DOHH2 (cell line): ENCODE results near the gene KIR2DL3.

Experiments
- H3F3A ChIP-seq: fragments of 200-600 bp; sonication (generic), shearing (Covaris generic); 2 replicates; pipeline ENCODE4 v1.6.0; 2016; ENCODE audit warnings: antibody characterized with exemption, mild to moderate bottlenecking; ENCODE audit not compliant: control insufficient read depth, insufficient read depth
- H3K27ac ChIP-seq: fragments of 200-600 bp; sonication (generic); 2 replicates; pipeline ENCODE4 v1.5.1; 2014; ENCODE audit warnings: low read depth, mild to moderate bottlenecking, low read length, moderate library complexity
- H3K27me3 ChIP-seq: fragments of 200-600 bp; sonication (generic); 2 replicates; pipeline ENCODE4 v1.6.1; 2014; ENCODE audit warnings: mild to moderate bottlenecking, low read length, mixed read lengths; ENCODE audit not compliant: control insufficient read depth
- H3K36me3 ChIP-seq: fragments of 200-600 bp; sonication (generic); 2 replicates; pipeline ENCODE4 v1.6.1; 2014; ENCODE audit warnings: mild to moderate bottlenecking, low read length, moderate library complexity, mixed read lengths; ENCODE audit not compliant: control insufficient read depth
- H3K4me1 ChIP-seq: fragments of 200-600 bp; sonication (generic); 2 replicates; pipeline ENCODE4 v1.6.1; 2014; ENCODE audit warnings: mild to moderate bottlenecking, low read length, mixed read lengths; ENCODE audit not compliant: control insufficient read depth
- H3K4me2 ChIP-seq: fragments of 200-600 bp; sonication (generic); 2 replicates; pipeline ENCODE4 v1.6.0; 2014; ENCODE audit warnings: mild to moderate bottlenecking, low read length, moderate library complexity
- H3K4me3 ChIP-seq: fragments of 200-600 bp; sonication (generic); 2 replicates; pipeline ENCODE4 v1.5.1; 2014; ENCODE audit warnings: mild to moderate bottlenecking, low read length, mixed read lengths
- H3K79me2 ChIP-seq: fragments of 200-600 bp; sonication (generic); 2 replicates; pipeline ENCODE4 v1.6.1; 2014; ENCODE audit warnings: mild to moderate bottlenecking, low read length, mixed read lengths; ENCODE audit not compliant: control insufficient read depth
- H3K9me2 ChIP-seq: fragments of 200-600 bp; sonication (generic); replicated peaks from 2 replicates; pipeline ENCODE4 v1.6.1; 2014; ENCODE audit warnings: mild to moderate bottlenecking, low read length, mixed read lengths; ENCODE audit not compliant: control insufficient read depth
- H3K9me3 ChIP-seq: fragments of 200-600 bp; sonication (generic); 2 replicates; pipeline ENCODE4 v1.6.1; 2014; ENCODE audit warnings: antibody characterized with exemption, low read length, mixed read lengths; ENCODE audit not compliant: control insufficient read depth, insufficient read depth
- H4K20me1 ChIP-seq: fragments of 200-600 bp; sonication (generic); 2 replicates; pipeline ENCODE4 v1.6.0; 2014; ENCODE audit warnings: low read depth, mild to moderate bottlenecking, antibody characterized with exemption, low read length, moderate library complexity; ENCODE audit not compliant: control insufficient read depth, insufficient read depth
- CTCF ChIP-seq: fragments of 200-600 bp; sonication (generic); IDR thresholded peaks from one replicate; pipeline ENCODE4 v1.5.1; 2014; ENCODE audit warnings: antibody characterized with exemption, mild to moderate bottlenecking, low read depth, low read length; ENCODE audit not compliant: poor library complexity, severe bottlenecking
- EZH2phosphoT487 ChIP-seq: fragments of 200-600 bp; sonication (generic); IDR thresholded peaks from 2 replicates; pipeline ENCODE4 v1.6.1; 2017; ENCODE audit warnings: borderline replicate concordance, mild to moderate bottlenecking, antibody characterized with exemption, low read length, moderate library complexity, mixed read lengths

The KIR2DL3 gene

GRCh38 chr19:54790711-54791110 is 52.4 kb downstream of the KIR2DL3 start:
- H3K27ac ChIP-seq = no peak overlapping the region
- H3K36me3 ChIP-seq = no peaks in the 10 kb centered on the region
- H3K4me2 ChIP-seq = no peak overlapping the region
- H3K4me3 ChIP-seq = no peak overlapping the region
- TF ChIP-seq CTCF = no peak
- TF ChIP-seq EZH2phosphoT487 = no peak
- no peaks in the 10 kb centered on the region for H3F3A ChIP-seq
- no peaks in the 10 kb centered on the region for H3K9me2 ChIP-seq
- H3K9me3 ChIP-seq = no peaks in the 10 kb centered on the region
- H3K79me2 ChIP-seq = no peaks in the 10 kb centered on the region
- H3K4me1 ChIP-seq = peaks cover 8% of the 10 kb centered on the region
- H4K20me1 ChIP-seq = no peaks in the 10 kb centered on the region
- H3K27me3 ChIP-seq = peaks cover 11% of the 10 kb centered on the region

GRCh38 chr19:54791476-54791875 is 53.2 kb downstream of the KIR2DL3 start:
- Histone ChIP-seq H3K27me3 (peaks cover 11% of the 10 kb centered on the region), H3K27ac (no peak overlapping the region), H3K36me3 (no peaks in the 10 kb centered on the region), H3K4me1 (peaks cover 14% of the 10 kb centered on the region), H4K20me1 (no peaks in the 10 kb centered on the region), H3K9me2 (no peaks in the 10 kb centered on the region), H3K9me3 (no peaks in the 10 kb centered on the region), H3K79me2 (no peaks in the 10 kb centered on the region), H3K4me3 (no peak overlapping the region), H3F3A (no peaks in the 10 kb centered on the region), H3K4me2 (no peak overlapping the region)
- no peak for TF ChIP-seq CTCF
- no peak for TF ChIP-seq EZH2phosphoT487

- H3K27me3 ChIP-seq = peaks cover 14% of the 10 kb centered on the region
- peaks cover 14% of the 10 kb centered on the region for H3K4me1 ChIP-seq
- no peaks in the 10 kb centered on the region for H3K9me2 ChIP-seq
- H3K36me3 ChIP-seq = no peaks in the 10 kb centered on the region
- peak overlapping the region; percentile 32 for H3K4me2 ChIP-seq
- no peaks in the 10 kb centered on the region for H3K79me2 ChIP-seq
- H3K27ac ChIP-seq = no peak overlapping the region
- no peak overlapping the region for H3K4me3 ChIP-seq
- no peaks in the 10 kb centered on the region for H3K9me3 ChIP-seq
- TF ChIP-seq EZH2phosphoT487 = no peak
- TF ChIP-seq CTCF = no peak
- no peaks in the 10 kb centered on the region for H4K20me1 ChIP-seq
- H3F3A ChIP-seq = no peaks in the 10 kb centered on the region
Observed at GRCh38 chr19:54792814-54793213, 54.5 kb downstream of the KIR2DL3 start.

- H3K27ac ChIP-seq = no peak overlapping the region
- H3K9me2 ChIP-seq = no peaks in the 10 kb centered on the region
- H3K27me3 ChIP-seq = peaks cover 18% of the 10 kb centered on the region
- no peaks in the 10 kb centered on the region for H3K79me2 ChIP-seq
- no peak overlapping the region for H3K4me3 ChIP-seq
- no peaks in the 10 kb centered on the region for H3K9me3 ChIP-seq
- H3K4me2 ChIP-seq = peak overlapping the region; percentile 22
- no peaks in the 10 kb centered on the region for H3K36me3 ChIP-seq
- no peaks in the 10 kb centered on the region for H3F3A ChIP-seq
- H4K20me1 ChIP-seq = no peaks in the 10 kb centered on the region
- peaks cover 14% of the 10 kb centered on the region for H3K4me1 ChIP-seq
- TF ChIP-seq EZH2phosphoT487 (no peak), CTCF (no peak)
Observed at GRCh38 chr19:54795758-54796157, 57.4 kb downstream of the KIR2DL3 start.
